Measurements from ENCODE around the gene MLF1. TPM values are rescaled to one million over a fixed set of nuclear protein-coding genes. Genes with fewer than 3 reads are reported as not detected.

The MLF1 gene
- total RNA-seq, 3 donors from 2014 or later = 8.8 to 10.2 (median 9.6) TPM

DNA sequence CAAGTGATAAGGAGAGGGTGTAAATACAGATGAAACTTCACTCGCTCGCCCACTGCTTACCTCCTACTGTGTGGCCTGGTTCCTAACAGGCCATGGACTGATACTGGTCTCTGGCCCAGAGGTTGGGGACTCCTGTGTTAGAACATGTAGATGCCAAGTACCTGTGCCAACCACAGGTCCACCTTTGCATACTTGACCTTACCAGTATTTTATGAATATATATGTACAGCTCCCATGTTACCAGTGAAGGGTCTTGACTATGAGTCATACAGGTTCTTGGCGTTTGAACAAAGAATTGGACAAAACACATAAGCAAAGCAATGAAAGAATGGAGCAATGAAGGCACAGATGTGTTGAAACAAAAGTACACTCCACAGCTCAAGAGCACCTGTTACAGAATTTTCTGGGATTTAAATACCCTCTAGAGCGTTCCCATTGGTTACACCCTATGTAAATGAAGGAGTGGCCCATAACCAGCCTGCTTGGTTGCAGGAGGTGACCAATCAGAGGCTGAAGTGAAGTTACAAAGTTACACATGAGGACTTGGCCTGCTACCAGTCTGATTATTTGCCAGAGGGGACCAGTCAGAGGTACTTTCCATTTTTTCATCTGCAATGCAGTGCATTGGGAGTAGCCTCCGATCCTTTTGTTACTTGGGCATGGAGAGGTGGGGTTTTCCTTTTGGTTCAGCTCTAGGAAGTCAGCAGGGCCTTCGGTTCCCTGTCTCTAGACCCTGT lies 71.6 kb downstream of the MLF1 start:
- DNase-seq (ENCODE audit: low spot score in 2 of 2) = no peak
- peaks cover 0 to 6% of the 10 kb centered on the region in 2 donors for H3K4me1 ChIP-seq
- no peak for TF ChIP-seq POLR2AphosphoS5 (IDR thresholded peaks at IDR 0.05)
- no peak for TF ChIP-seq POLR2A (IDR thresholded peaks at IDR 0.05)
- TF ChIP-seq, protein P1, sequence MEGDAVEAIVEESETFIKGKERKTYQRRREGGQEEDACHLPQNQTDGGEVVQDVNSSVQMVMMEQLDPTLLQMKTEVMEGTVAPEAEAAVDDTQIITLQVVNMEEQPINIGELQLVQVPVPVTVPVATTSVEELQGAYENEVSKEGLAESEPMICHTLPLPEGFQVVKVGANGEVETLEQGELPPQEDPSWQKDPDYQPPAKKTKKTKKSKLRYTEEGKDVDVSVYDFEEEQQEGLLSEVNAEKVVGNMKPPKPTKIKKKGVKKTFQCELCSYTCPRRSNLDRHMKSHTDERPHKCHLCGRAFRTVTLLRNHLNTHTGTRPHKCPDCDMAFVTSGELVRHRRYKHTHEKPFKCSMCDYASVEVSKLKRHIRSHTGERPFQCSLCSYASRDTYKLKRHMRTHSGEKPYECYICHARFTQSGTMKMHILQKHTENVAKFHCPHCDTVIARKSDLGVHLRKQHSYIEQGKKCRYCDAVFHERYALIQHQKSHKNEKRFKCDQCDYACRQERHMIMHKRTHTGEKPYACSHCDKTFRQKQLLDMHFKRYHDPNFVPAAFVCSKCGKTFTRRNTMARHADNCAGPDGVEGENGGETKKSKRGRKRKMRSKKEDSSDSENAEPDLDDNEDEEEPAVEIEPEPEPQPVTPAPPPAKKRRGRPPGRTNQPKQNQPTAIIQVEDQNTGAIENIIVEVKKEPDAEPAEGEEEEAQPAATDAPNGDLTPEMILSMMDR (IDR thresholded peaks at IDR 0.05) = no peak
- H3K27ac ChIP-seq = no peak overlapping the region
- no peaks in the 10 kb centered on the region for H3K27me3 ChIP-seq
- intact Hi-C loops (cut with DNase I; ENCODE audit: low total_unique reads) = no loop called here
- no peak overlapping the region for H3K4me3 ChIP-seq
- no peaks in the 10 kb centered on the region for H3K9me3 ChIP-seq
- H3K36me3 ChIP-seq = no peaks in the 10 kb centered on the region

DNA sequence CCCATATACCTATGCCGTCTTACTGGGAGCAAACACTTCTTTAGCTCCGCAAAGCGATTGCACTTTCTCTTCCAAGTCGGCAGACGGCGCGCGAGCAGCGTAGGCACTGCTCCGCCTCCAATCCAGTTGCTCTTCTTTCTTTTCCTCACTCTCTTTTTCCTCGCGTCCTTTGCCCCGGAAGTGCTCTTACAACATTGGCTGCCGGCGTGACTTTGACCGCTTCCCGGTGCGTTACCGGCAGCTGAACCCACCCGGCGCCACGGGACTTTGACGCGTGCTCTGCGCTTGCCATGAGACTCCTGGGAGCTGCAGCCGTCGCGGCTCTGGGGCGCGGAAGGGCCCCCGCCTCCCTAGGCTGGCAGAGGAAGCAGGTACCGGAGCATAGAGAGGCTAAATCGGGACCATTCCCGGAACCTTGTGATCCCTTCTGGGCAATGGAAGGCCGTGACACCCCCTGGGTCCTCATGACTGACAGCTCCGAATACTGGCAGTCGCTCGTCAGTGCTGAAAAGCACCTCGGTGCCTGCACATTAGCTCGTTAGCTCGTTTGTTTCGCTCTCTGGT lies 73.4 kb downstream of the MLF1 start, which contains the start of gene GFM1:
GFM1 (plus strand) TSS at position 183 of the 564 bp plus-strand sequence; CDS start at position 291, 108 bp downstream.
- intact Hi-C loops (cut with DNase I; ENCODE audit: low total_unique reads) = no loop called here
- Histone ChIP-seq H3K9me3 (no peaks in the 10 kb centered on the region), H3K27me3 (no peaks in the 10 kb centered on the region)

GRCh38 chr3:158649791-158650190 lies 78.8 kb downstream of the MLF1 start:
- Histone ChIP-seq H3K4me3 (no peak overlapping the region), H3K4me1 (peaks cover 0 to 6% of the 10 kb centered on the region in 2 donors), H3K27me3 (no peaks in the 10 kb centered on the region), H3K27ac (no peak overlapping the region), H3K36me3 (peaks cover 7% of the 10 kb centered on the region), H3K9me3 (no peaks in the 10 kb centered on the region)
- TF ChIP-seq POLR2A (IDR thresholded peaks at IDR 0.05) = no peak
- TF ChIP-seq POLR2AphosphoS5 (IDR thresholded peaks at IDR 0.05) = no peak
- TF ChIP-seq, protein P1 (IDR thresholded peaks at IDR 0.05) = no peak
- intact Hi-C loops (cut with DNase I; ENCODE audit: low total_unique reads) = no loop called here
- DNase-seq (ENCODE audit: low spot score in 2 of 2) = no peak

More for the DNA sequence above, 73.4 kb downstream of the MLF1 start, which contains the start of gene GFM1:
- peak; percentile 86 for DNase-seq (ENCODE audit: low spot score in 2 of 2)
- peak within 1 kb of the TSS; percentile 83 to 94 (median 94) for H3K4me3 ChIP-seq
- TF ChIP-seq POLR2A (IDR thresholded peaks at IDR 0.05) (no peak), POLR2AphosphoS5 (IDR thresholded peaks at IDR 0.05) (peak; percentile 78 to 92 (median 91))
- TF ChIP-seq, protein P1 (IDR thresholded peaks at IDR 0.05) = peak; percentile 46 to 75 (median 75)
- H3K27ac ChIP-seq = peak within 1 kb of the TSS; percentile 81 to 91
- no peaks in the 10 kb centered on the region for H3K36me3 ChIP-seq
- H3K4me1 ChIP-seq = peaks cover 0 to 6% of the 10 kb centered on the region in 2 donors

- no peak for TF ChIP-seq POLR2AphosphoS5 (IDR thresholded peaks at IDR 0.05)
- TF ChIP-seq POLR2A (IDR thresholded peaks at IDR 0.05) = no peak
- intact Hi-C loops (cut with DNase I; ENCODE audit: low total_unique reads) = no loop called here
- Histone ChIP-seq H3K9me3 (no peaks in the 10 kb centered on the region), H3K27ac (no peak overlapping the region), H3K36me3 (peaks cover 7% of the 10 kb centered on the region), H3K4me3 (no peak overlapping the region), H3K4me1 (no peaks in the 10 kb centered on the region), H3K27me3 (no peaks in the 10 kb centered on the region)
- DNase-seq (ENCODE audit: low spot score in 2 of 2) = no peak
Observed at GRCh38 chr3:158651192-158651591, 80.2 kb downstream of the MLF1 start.

GRCh38 chr3:158652463-158652862 lies 81.5 kb downstream of the MLF1 start:
- intact Hi-C loops (cut with DNase I; ENCODE audit: low total_unique reads) = no loop called here
- H3K27me3 ChIP-seq = no peaks in the 10 kb centered on the region
- no peaks in the 10 kb centered on the region for H3K4me1 ChIP-seq
- no peaks in the 10 kb centered on the region for H3K9me3 ChIP-seq
- H3K4me3 ChIP-seq = no peak overlapping the region
- H3K27ac ChIP-seq = no peak overlapping the region
- H3K36me3 ChIP-seq = peaks cover 7% of the 10 kb centered on the region
- TF ChIP-seq POLR2A (IDR thresholded peaks at IDR 0.05) = no peak
- TF ChIP-seq, protein P1 (IDR thresholded peaks at IDR 0.05) = no peak
- no peak for TF ChIP-seq POLR2AphosphoS5 (IDR thresholded peaks at IDR 0.05)
- no peak for DNase-seq (ENCODE audit: low spot score in 2 of 2)

Other genes with a start within 250 kb of the MLF1 start
- 10 to 100 TPM; 44.6 to 63.5 (median 46.4) TPM for gene GFM1, start 73.3 kb downstream of the MLF1 start, total RNA-seq
- 10 to 100 TPM; 12.0 to 55.5 (median 40.3) TPM for gene LXN, start 101.5 kb downstream of the MLF1 start, total RNA-seq
- gene RARRES1, start 161.3 kb downstream of the MLF1 start, total RNA-seq = 100 to 1,000 TPM in 2 of 3 donors, 1 to 10 TPM in 1; 3.5 to 568 (median 403) TPM
- 100 to 1,000 TPM in 2 of 3 donors, 10 to 100 TPM in 1; 76.7 to 134 (median 125) TPM for gene MFSD1, start 230.9 kb downstream of the MLF1 start, total RNA-seq